ENCODE measurements around the gene TMEM86B. TPM values are rescaled to one million over a fixed set of nuclear protein-coding genes. Genes with fewer than 3 reads are reported as not detected.

The TMEM86B gene
- total RNA-seq, 4 donors from 2014 or later: 2.0 to 40.8 (median 4.4) TPM

- Histone ChIP-seq H3K9me3 (no peaks in the 10 kb centered on the region), H3K27me3 (no peaks in the 10 kb centered on the region), H3K4me3 (no peak overlapping the region), H3K4me1 (no peaks in the 10 kb centered on the region), H3K27ac (no peak overlapping the region), H3K36me3 (no peaks in the 10 kb centered on the region)
- intact Hi-C loops (cut with DNase I; ENCODE audit: low total_unique reads): no loop called here
- no peak for DNase-seq
- TF ChIP-seq POLR2AphosphoS5 (IDR thresholded peaks at IDR 0.05): no peak
- in situ Hi-C loops (cut with MboI; ENCODE audit: low pct_ligation_motif_present in 1 of 4, low pct_unique_long_range_greater_than_20kb in 1 of 4, low sequenced_read_pairs in 3 of 4): no loop called here
- 90% methylated on average over 10 of the region's 10 CpGs; no CpG with 5 or more reads in 1 of the 2 donors for WGBS, 2 donors (ENCODE audit: low coverage in 1 of 2)
Measured at GRCh38 chr19:55196803-55197202, 31.8 kb downstream of the TMEM86B start.

GRCh38 chr19:55193481-55193880, 35.1 kb downstream of the TMEM86B start:
- no peak for DNase-seq
- no peak overlapping the region for H3K27ac ChIP-seq
- no peak for TF ChIP-seq POLR2A (IDR thresholded peaks at IDR 0.05)
- no peak for TF ChIP-seq EP300 (IDR thresholded peaks at IDR 0.05; ENCODE audit: low read depth)
- TF ChIP-seq CTCF (IDR thresholded peaks at IDR 0.05): no peak
- TF ChIP-seq POLR2AphosphoS5 (IDR thresholded peaks at IDR 0.05): no peak
- no peaks in the 10 kb centered on the region for H3K36me3 ChIP-seq
- no peaks in the 10 kb centered on the region for H3K9me3 ChIP-seq
- H3K4me1 ChIP-seq: no peaks in the 10 kb centered on the region
- intact Hi-C loops (cut with DNase I; ENCODE audit: low total_unique reads): no loop called here
- in situ Hi-C loops (cut with MboI; ENCODE audit: low pct_ligation_motif_present in 1 of 4, low pct_unique_long_range_greater_than_20kb in 1 of 4, low sequenced_read_pairs in 3 of 4): no loop called here
- no peak overlapping the region for H3K4me3 ChIP-seq
- WGBS, 2 donors (ENCODE audit: low coverage in 1 of 2): 83% methylated on average over 12 of the region's 12 CpGs; no CpG with 5 or more reads in 1 of the 2 donors
- H3K27me3 ChIP-seq: no peaks in the 10 kb centered on the region

- 77 to 78% methylated on average over 9 to 15 of the region's 15 CpGs for WGBS, 2 donors (ENCODE audit: low coverage in 1 of 2)
- Histone ChIP-seq H3K36me3 (no peaks in the 10 kb centered on the region), H3K9me3 (no peaks in the 10 kb centered on the region), H3K27me3 (no peaks in the 10 kb centered on the region), H3K4me1 (no peaks in the 10 kb centered on the region), H3K4me3 (no peak overlapping the region), H3K27ac (no peak overlapping the region)
- intact Hi-C loops (cut with DNase I; ENCODE audit: low total_unique reads): no loop called here
- in situ Hi-C loops (cut with MboI; ENCODE audit: low pct_ligation_motif_present in 1 of 4, low pct_unique_long_range_greater_than_20kb in 1 of 4, low sequenced_read_pairs in 3 of 4): no loop called here
- peak; percentile 23 for DNase-seq
- TF ChIP-seq POLR2AphosphoS5 (IDR thresholded peaks at IDR 0.05): peak in 2 of 3 donors; percentile 12 to 25
- no peak for TF ChIP-seq CTCF (IDR thresholded peaks at IDR 0.05)
Measured at GRCh38 chr19:55189403-55189835, 39.1 kb downstream of the TMEM86B start.

GRCh38 chr19:55188625-55189024, 39.9 kb downstream of the TMEM86B start:
- 54 to 94% methylated on average over 3 to 8 of the region's 8 CpGs for WGBS, 2 donors (ENCODE audit: low coverage in 1 of 2)
- H3K9me3 ChIP-seq: no peaks in the 10 kb centered on the region
- intact Hi-C loops (cut with DNase I; ENCODE audit: low total_unique reads) (no loop called here), in situ Hi-C loops (cut with MboI; ENCODE audit: low pct_ligation_motif_present in 1 of 4, low pct_unique_long_range_greater_than_20kb in 1 of 4, low sequenced_read_pairs in 3 of 4) (no loop called here)
- no peak for TF ChIP-seq POLR2AphosphoS5 (IDR thresholded peaks at IDR 0.05)
- TF ChIP-seq EP300 (IDR thresholded peaks at IDR 0.05; ENCODE audit: low read depth): no peak
- no peak for TF ChIP-seq POLR2A (IDR thresholded peaks at IDR 0.05)
- no peak for TF ChIP-seq CTCF (IDR thresholded peaks at IDR 0.05)
- no peaks in the 10 kb centered on the region for H3K27me3 ChIP-seq
- H3K4me1 ChIP-seq: no peaks in the 10 kb centered on the region
- H3K4me3 ChIP-seq: no peak overlapping the region
- no peaks in the 10 kb centered on the region for H3K36me3 ChIP-seq
- DNase-seq: no peak
- H3K27ac ChIP-seq: peak overlapping the region in 1 of 4 donors; percentile 48

- DNase-seq: no peak
- no peak overlapping the region for H3K27ac ChIP-seq
- H3K36me3 ChIP-seq: no peaks in the 10 kb centered on the region
- WGBS, 2 donors (ENCODE audit: low coverage in 1 of 2): 81% methylated on average over 12 of the region's 12 CpGs; no CpG with 5 or more reads in 1 of the 2 donors
- no peak overlapping the region for H3K4me3 ChIP-seq
- intact Hi-C loops (cut with DNase I; ENCODE audit: low total_unique reads): no loop called here
- TF ChIP-seq POLR2AphosphoS5 (IDR thresholded peaks at IDR 0.05) (no peak), EP300 (IDR thresholded peaks at IDR 0.05; ENCODE audit: low read depth) (no peak), CTCF (IDR thresholded peaks at IDR 0.05) (no peak), POLR2A (IDR thresholded peaks at IDR 0.05) (no peak)
- in situ Hi-C loops (cut with MboI; ENCODE audit: low pct_ligation_motif_present in 1 of 4, low pct_unique_long_range_greater_than_20kb in 1 of 4, low sequenced_read_pairs in 3 of 4): no loop called here
- no peaks in the 10 kb centered on the region for H3K4me1 ChIP-seq
- no peaks in the 10 kb centered on the region for H3K9me3 ChIP-seq
- peaks cover 18% of the 10 kb centered on the region for H3K27me3 ChIP-seq
Measured at GRCh38 chr19:55186080-55186479, 42.5 kb downstream of the TMEM86B start.

Data from transverse colon (tissue), 4 donors.